ENCODE measurements around the gene FOXRED2.

Gene FOXRED2

GRCh38 chr22:36544107-36544620, 37.3 kb upstream of the FOXRED2 start:
- 88% methylated on average over 11 of the region's 11 CpGs for WGBS
- Histone ChIP-seq H3K9ac (ENCODE audit: low read length) (peak overlapping the region; percentile 54), H2AK5ac (ENCODE audit: low read length, severe bottlenecking) (no peak overlapping the region), H2BK15ac (ENCODE audit: low read depth, poor library complexity, severe bottlenecking) (no peak overlapping the region), H4K91ac (ENCODE audit: low read length) (no peak overlapping the region), H3K27ac (ENCODE audit: low read length, poor library complexity, severe bottlenecking) (no peak overlapping the region), H2AFZ (ENCODE audit: low read depth, low read length) (no peak overlapping the region), H2BK5ac (ENCODE audit: low read depth, low read length, poor library complexity, severe bottlenecking) (no peak overlapping the region), H3K27me3 (ENCODE audit: control insufficient read depth in 1 of 2, insufficient read depth in 1 of 2, low read length in 2 of 2) (no peaks in the 10 kb centered on the region), H3K4me3 (ENCODE audit: insufficient read depth in 1 of 2, low read depth in 1 of 2, low read length in 2 of 2) (no peak overlapping the region), H3K4me2 (ENCODE audit: low read length, poor library complexity, severe bottlenecking) (no peak overlapping the region), H3K36me3 (ENCODE audit: control insufficient read depth in 1 of 2, insufficient read depth in 2 of 2, low read depth in 1 of 2, low read length in 2 of 2) (no peaks in the 10 kb centered on the region), H3K4me1 (ENCODE audit: control insufficient read depth, insufficient read depth, low read depth, low read length) (peaks cover 22% of the 10 kb centered on the region), H4K8ac (ENCODE audit: low read length) (no peak overlapping the region), H2BK12ac (ENCODE audit: low read length in 2 of 2) (no peak overlapping the region), H3K79me1 (replicated peaks; ENCODE audit: low read length, poor library complexity, severe bottlenecking) (no peaks in the 10 kb centered on the region), H3K9me3 (ENCODE audit: control insufficient read depth, low read length) (no peaks in the 10 kb centered on the region), H3K14ac (ENCODE audit: low read length in 2 of 2) (no peak overlapping the region), H2BK120ac (ENCODE audit: low read depth, low read length) (no peak overlapping the region), H3K23ac (ENCODE audit: low read length in 2 of 2) (no peak overlapping the region), H3K4ac (ENCODE audit: low read depth in 1 of 2, low read length in 2 of 2) (no peak overlapping the region), H3K18ac (ENCODE audit: low read depth in 1 of 2, low read length in 2 of 2) (no peak overlapping the region)
- peak; percentile 38 for DNase-seq

GRCh38 chr22:36541831-36542411, 35.1 kb upstream of the FOXRED2 start:
- H2AK5ac ChIP-seq (ENCODE audit: low read length, severe bottlenecking) = peak overlapping the region; percentile 98
- peak overlapping the region; percentile 34 for H2BK15ac ChIP-seq (ENCODE audit: low read depth, poor library complexity, severe bottlenecking)
- WGBS = 43% methylated on average over 5 of the region's 9 CpGs

GRCh38 chr22:36540867-36541642, 34.2 kb upstream of the FOXRED2 start:
- H2BK5ac ChIP-seq (ENCODE audit: low read depth, low read length, poor library complexity, severe bottlenecking) = no peak overlapping the region
- H3K18ac ChIP-seq (ENCODE audit: low read depth in 1 of 2, low read length in 2 of 2) = no peak overlapping the region
- no peak overlapping the region for H4K8ac ChIP-seq (ENCODE audit: low read length)
- peak overlapping the region; percentile 42 for H2AK5ac ChIP-seq (ENCODE audit: low read length, severe bottlenecking)
- H2AFZ ChIP-seq (ENCODE audit: low read depth, low read length) = no peak overlapping the region
- 86% methylated on average over 12 of the region's 12 CpGs for WGBS
- H2BK120ac ChIP-seq (ENCODE audit: low read depth, low read length) = no peak overlapping the region
- H3K4me2 ChIP-seq (ENCODE audit: low read length, poor library complexity, severe bottlenecking) = no peak overlapping the region
- no peak overlapping the region for H2BK15ac ChIP-seq (ENCODE audit: low read depth, poor library complexity, severe bottlenecking)
- H3K4me3 ChIP-seq (ENCODE audit: insufficient read depth in 1 of 2, low read depth in 1 of 2, low read length in 2 of 2) = no peak overlapping the region
- H3K23ac ChIP-seq (ENCODE audit: low read length in 2 of 2) = no peak overlapping the region
- no peaks in the 10 kb centered on the region for H3K27me3 ChIP-seq (ENCODE audit: control insufficient read depth in 1 of 2, insufficient read depth in 1 of 2, low read length in 2 of 2)
- H3K9me3 ChIP-seq (ENCODE audit: control insufficient read depth, low read length) = no peaks in the 10 kb centered on the region
- H2BK12ac ChIP-seq (ENCODE audit: low read length in 2 of 2) = no peak overlapping the region
- H4K91ac ChIP-seq (ENCODE audit: low read length) = no peak overlapping the region
- no peak overlapping the region for H3K14ac ChIP-seq (ENCODE audit: low read length in 2 of 2)
- peak overlapping the region; percentile 91 for H3K27ac ChIP-seq (ENCODE audit: low read length, poor library complexity, severe bottlenecking)
- peaks cover 12% of the 10 kb centered on the region for H3K4me1 ChIP-seq (ENCODE audit: control insufficient read depth, insufficient read depth, low read depth, low read length)
- no peaks in the 10 kb centered on the region for H3K36me3 ChIP-seq (ENCODE audit: control insufficient read depth in 1 of 2, insufficient read depth in 2 of 2, low read depth in 1 of 2, low read length in 2 of 2)
- peak overlapping the region in 1 of 2 experiments; percentile 51 for H3K4ac ChIP-seq (ENCODE audit: low read depth in 1 of 2, low read length in 2 of 2)
- H3K79me1 ChIP-seq (replicated peaks; ENCODE audit: low read length, poor library complexity, severe bottlenecking) = no peaks in the 10 kb centered on the region
- DNase-seq = no peak
- peak overlapping the region; percentile 74 for H3K9ac ChIP-seq (ENCODE audit: low read length)

More at GRCh38 chr22:36541831-36542411, 35.1 kb upstream of the FOXRED2 start:
- H4K8ac ChIP-seq (ENCODE audit: low read length) = peak overlapping the region; percentile 90
- H3K9me3 ChIP-seq (ENCODE audit: control insufficient read depth, low read length) = no peaks in the 10 kb centered on the region
- H3K27me3 ChIP-seq (ENCODE audit: control insufficient read depth in 1 of 2, insufficient read depth in 1 of 2, low read length in 2 of 2) = no peaks in the 10 kb centered on the region
- H3K4ac ChIP-seq (ENCODE audit: low read depth in 1 of 2, low read length in 2 of 2) = no peak overlapping the region
- peaks cover 14% of the 10 kb centered on the region for H3K4me1 ChIP-seq (ENCODE audit: control insufficient read depth, insufficient read depth, low read depth, low read length)
- H3K4me2 ChIP-seq (ENCODE audit: low read length, poor library complexity, severe bottlenecking) = no peak overlapping the region
- H3K27ac ChIP-seq (ENCODE audit: low read length, poor library complexity, severe bottlenecking) = peak overlapping the region; percentile 91
- no peak overlapping the region for H2AFZ ChIP-seq (ENCODE audit: low read depth, low read length)
- peak overlapping the region in 1 of 2 experiments; percentile 84 for H3K18ac ChIP-seq (ENCODE audit: low read depth in 1 of 2, low read length in 2 of 2)
- no peak overlapping the region for H2BK120ac ChIP-seq (ENCODE audit: low read depth, low read length)
- peak overlapping the region in 1 of 2 experiments; percentile 73 for H2BK12ac ChIP-seq (ENCODE audit: low read length in 2 of 2)
- H3K14ac ChIP-seq (ENCODE audit: low read length in 2 of 2) = no peak overlapping the region
- H4K91ac ChIP-seq (ENCODE audit: low read length) = peak overlapping the region; percentile 85
- H2BK5ac ChIP-seq (ENCODE audit: low read depth, low read length, poor library complexity, severe bottlenecking) = peak overlapping the region; percentile 60
- H3K79me1 ChIP-seq (replicated peaks; ENCODE audit: low read length, poor library complexity, severe bottlenecking) = no peaks in the 10 kb centered on the region
- no peaks in the 10 kb centered on the region for H3K36me3 ChIP-seq (ENCODE audit: control insufficient read depth in 1 of 2, insufficient read depth in 2 of 2, low read depth in 1 of 2, low read length in 2 of 2)
- peak overlapping the region; percentile 74 for H3K9ac ChIP-seq (ENCODE audit: low read length)
- H3K4me3 ChIP-seq (ENCODE audit: insufficient read depth in 1 of 2, low read depth in 1 of 2, low read length in 2 of 2) = no peak overlapping the region
- H3K23ac ChIP-seq (ENCODE audit: low read length in 2 of 2) = no peak overlapping the region
- DNase-seq = peak; percentile 81

- H2BK12ac ChIP-seq (ENCODE audit: low read length in 2 of 2) = no peak overlapping the region
- no peak overlapping the region for H2BK5ac ChIP-seq (ENCODE audit: low read depth, low read length, poor library complexity, severe bottlenecking)
- no peak overlapping the region for H4K8ac ChIP-seq (ENCODE audit: low read length)
- H3K4ac ChIP-seq (ENCODE audit: low read depth in 1 of 2, low read length in 2 of 2) = no peak overlapping the region
- no peaks in the 10 kb centered on the region for H3K79me1 ChIP-seq (replicated peaks; ENCODE audit: low read length, poor library complexity, severe bottlenecking)
- no peaks in the 10 kb centered on the region for H3K36me3 ChIP-seq (ENCODE audit: control insufficient read depth in 1 of 2, insufficient read depth in 2 of 2, low read depth in 1 of 2, low read length in 2 of 2)
- H2AFZ ChIP-seq (ENCODE audit: low read depth, low read length) = no peak overlapping the region
- 74% methylated on average over 7 of the region's 7 CpGs for WGBS
- no peak overlapping the region for H3K23ac ChIP-seq (ENCODE audit: low read length in 2 of 2)
- no peak overlapping the region for H3K27ac ChIP-seq (ENCODE audit: low read length, poor library complexity, severe bottlenecking)
- no peak overlapping the region for H2BK120ac ChIP-seq (ENCODE audit: low read depth, low read length)
- H2AK5ac ChIP-seq (ENCODE audit: low read length, severe bottlenecking) = no peak overlapping the region
- DNase-seq = no peak
- H3K4me1 ChIP-seq (ENCODE audit: control insufficient read depth, insufficient read depth, low read depth, low read length) = peaks cover 12% of the 10 kb centered on the region
- peaks cover 3% of the 10 kb centered on the region for H3K9me3 ChIP-seq (ENCODE audit: control insufficient read depth, low read length)
- no peaks in the 10 kb centered on the region for H3K27me3 ChIP-seq (ENCODE audit: control insufficient read depth in 1 of 2, insufficient read depth in 1 of 2, low read length in 2 of 2)
- no peak overlapping the region for H4K91ac ChIP-seq (ENCODE audit: low read length)
- H2BK15ac ChIP-seq (ENCODE audit: low read depth, poor library complexity, severe bottlenecking) = no peak overlapping the region
- H3K18ac ChIP-seq (ENCODE audit: low read depth in 1 of 2, low read length in 2 of 2) = no peak overlapping the region
- no peak overlapping the region for H3K14ac ChIP-seq (ENCODE audit: low read length in 2 of 2)
- no peak overlapping the region for H3K4me3 ChIP-seq (ENCODE audit: insufficient read depth in 1 of 2, low read depth in 1 of 2, low read length in 2 of 2)
- H3K9ac ChIP-seq (ENCODE audit: low read length) = no peak overlapping the region
- H3K4me2 ChIP-seq (ENCODE audit: low read length, poor library complexity, severe bottlenecking) = no peak overlapping the region
Measured at GRCh38 chr22:36538529-36538928, 31.7 kb upstream of the FOXRED2 start.

Measured in mesenchymal stem cell (in vitro differentiated cells and primary cell).